ENCODE results near the gene PUSL1.
A peak's percentile ranks its signal among the peaks of the same experiment; 100 is the strongest.
"Not testable (repeated sequence)": the region's sequence is repeated elsewhere in the genome, so short reads cannot be mapped to it uniquely, and the experiment has no call there.

Gene PUSL1

GRCh38 chr1:1307261-1307922 is 1.0 kb upstream of the PUSL1 start:
- Mint-ChIP-seq H3K9me3 (no peaks in the 10 kb centered on the region), H3K36me3 (ENCODE audit: low read depth) (peaks cover 34% of the 10 kb centered on the region), H3K4me3 (peak overlapping the region; percentile 85), H3K27ac (peak overlapping the region; percentile 90), H3K4me1 (ENCODE audit: low read depth) (peaks cover 33% of the 10 kb centered on the region), H3K27me3 (no peaks in the 10 kb centered on the region)
- no peak for DNase-seq

- H3K4me3 Mint-ChIP-seq, result peak overlapping the region; percentile 84
Observed at GRCh38 chr1:1308756-1309250, 406 bp downstream of the PUSL1 start.

GRCh38 chr1:1309251-1310108 is 1.1 kb downstream of the PUSL1 start:
- Mint-ChIP-seq H3K4me1 (ENCODE audit: low read depth) (peaks cover 32% of the 10 kb centered on the region), H3K27me3 (no peaks in the 10 kb centered on the region), H3K9me3 (no peaks in the 10 kb centered on the region), H3K4me3 (peak overlapping the region; percentile 84), H3K27ac (peak overlapping the region; percentile 87), H3K36me3 (ENCODE audit: low read depth) (peaks cover 54% of the 10 kb centered on the region)
- DNase-seq, result peak; percentile 58

More at GRCh38 chr1:1308756-1309250, 406 bp downstream of the PUSL1 start:
- Mint-ChIP-seq H3K4me1 (ENCODE audit: low read depth) (peaks cover 33% of the 10 kb centered on the region), H3K27me3 (no peaks in the 10 kb centered on the region), H3K36me3 (ENCODE audit: low read depth) (peaks cover 48% of the 10 kb centered on the region), H3K9me3 (no peaks in the 10 kb centered on the region), H3K27ac (peak overlapping the region; percentile 92)
- DNase-seq, result no peak

- Mint-ChIP-seq H3K4me1 (ENCODE audit: low read depth) (peaks cover 30% of the 10 kb centered on the region), H3K27ac (peak overlapping the region; percentile 87), H3K36me3 (ENCODE audit: low read depth) (peaks cover 59% of the 10 kb centered on the region), H3K9me3 (no peaks in the 10 kb centered on the region), H3K4me3 (peak overlapping the region; percentile 84), H3K27me3 (no peaks in the 10 kb centered on the region)
- DNase-seq, result no peak
Observed at GRCh38 chr1:1310109-1310385, 1.6 kb downstream of the PUSL1 start.

- peaks cover 63% of the 10 kb centered on the region for H3K36me3 Mint-ChIP-seq (ENCODE audit: low read depth)
- H3K4me3 Mint-ChIP-seq, result peak overlapping the region; percentile 38
- no peaks in the 10 kb centered on the region for H3K9me3 Mint-ChIP-seq
- peaks cover 26% of the 10 kb centered on the region for H3K4me1 Mint-ChIP-seq (ENCODE audit: low read depth)
- H3K27ac Mint-ChIP-seq, result peak overlapping the region; percentile 87
- H3K27me3 Mint-ChIP-seq, result no peaks in the 10 kb centered on the region
- no peak for DNase-seq
Observed at GRCh38 chr1:1310476-1311053, 2.2 kb downstream of the PUSL1 start.

- H3K9me3 Mint-ChIP-seq, result no peaks in the 10 kb centered on the region
- H3K27me3 Mint-ChIP-seq, result no peaks in the 10 kb centered on the region
- H3K4me1 Mint-ChIP-seq (ENCODE audit: low read depth), result peaks cover 19% of the 10 kb centered on the region
- peaks cover 70% of the 10 kb centered on the region for H3K36me3 Mint-ChIP-seq (ENCODE audit: low read depth)
- no peak overlapping the region for H3K4me3 Mint-ChIP-seq
- DNase-seq, result no peak
- H3K27ac Mint-ChIP-seq, result peak overlapping the region; percentile 50
Observed at GRCh38 chr1:1311107-1312104, 3.0 kb downstream of the PUSL1 start.

- Mint-ChIP-seq H3K4me1 (ENCODE audit: low read depth) (peaks cover 11% of the 10 kb centered on the region), H3K4me3 (no peak overlapping the region), H3K36me3 (ENCODE audit: low read depth) (peaks cover 74% of the 10 kb centered on the region), H3K27me3 (no peaks in the 10 kb centered on the region), H3K9me3 (no peaks in the 10 kb centered on the region), H3K27ac (no peak overlapping the region)
- DNase-seq, result no peak
Observed at GRCh38 chr1:1312450-1313314, 4.3 kb downstream of the PUSL1 start.

- no peak overlapping the region for H3K4me3 Mint-ChIP-seq
Observed at GRCh38 chr1:1313500-1314236, 5.3 kb downstream of the PUSL1 start.

GRCh38 chr1:1314237-1314586 is 5.8 kb downstream of the PUSL1 start:
- Mint-ChIP-seq H3K27me3 (no peaks in the 10 kb centered on the region), H3K36me3 (ENCODE audit: low read depth) (peaks cover 86% of the 10 kb centered on the region), H3K9me3 (no peaks in the 10 kb centered on the region), H3K4me1 (ENCODE audit: low read depth) (peaks cover 11% of the 10 kb centered on the region), H3K27ac (no peak overlapping the region), H3K4me3 (no peak overlapping the region)
- DNase-seq, result no peak

More at GRCh38 chr1:1313500-1314236, 5.3 kb downstream of the PUSL1 start:
- no peak for DNase-seq
- Mint-ChIP-seq H3K4me1 (ENCODE audit: low read depth) (peaks cover 11% of the 10 kb centered on the region), H3K27ac (no peak overlapping the region), H3K27me3 (no peaks in the 10 kb centered on the region), H3K9me3 (no peaks in the 10 kb centered on the region), H3K36me3 (ENCODE audit: low read depth) (peaks cover 83% of the 10 kb centered on the region)

GRCh38 chr1:1314678-1315335 is 6.4 kb downstream of the PUSL1 start:
- H3K4me3 Mint-ChIP-seq, result no peak overlapping the region
- peak overlapping the region; percentile 52 for H3K27ac Mint-ChIP-seq
- no peaks in the 10 kb centered on the region for H3K27me3 Mint-ChIP-seq
- H3K4me1 Mint-ChIP-seq (ENCODE audit: low read depth), result peaks cover 7% of the 10 kb centered on the region
- no peak for DNase-seq
- no peaks in the 10 kb centered on the region for H3K9me3 Mint-ChIP-seq
- H3K36me3 Mint-ChIP-seq (ENCODE audit: low read depth), result peaks cover 86% of the 10 kb centered on the region

- Mint-ChIP-seq H3K27me3 (no peaks in the 10 kb centered on the region), H3K4me1 (ENCODE audit: low read depth) (peaks cover 4% of the 10 kb centered on the region), H3K4me3 (no peak overlapping the region), H3K27ac (peak overlapping the region; percentile 52), H3K36me3 (ENCODE audit: low read depth) (peaks cover 86% of the 10 kb centered on the region), H3K9me3 (no peaks in the 10 kb centered on the region)
- DNase-seq, result no peak
Observed at GRCh38 chr1:1315435-1315954, 7.1 kb downstream of the PUSL1 start.

GRCh38 chr1:1316199-1316598 is 7.8 kb downstream of the PUSL1 start:
- not testable (repeated sequence) for H3K27ac Mint-ChIP-seq; H3K27me3 Mint-ChIP-seq; H3K4me3 Mint-ChIP-seq; DNase-seq; H3K9me3 Mint-ChIP-seq; H3K4me1 Mint-ChIP-seq (ENCODE audit: low read depth)
- H3K36me3 Mint-ChIP-seq (ENCODE audit: low read depth), result peaks cover 84% of the 10 kb centered on the region

Measured in activated T-cell treated with anti-CD3 and anti-CD28 coated beads, Interleukin-2, amount 50 U/mL, for 24 hours (primary cell).